ENCODE measurements around the gene AFAP1L1.
A peak's percentile ranks its signal among the peaks of the same experiment; 100 is the strongest.

- TF ChIP-seq CTCF (conservative IDR thresholded peaks at IDR 0.05 in 1 of 2, IDR thresholded peaks at IDR 0.05 in 1 of 2; ENCODE audit: extremely low read depth in 1 of 2, insufficient read depth in 1 of 2, low read depth in 1 of 2, low read length in 2 of 2): peak; percentile 90 to 96
- TF ChIP-seq EZH2 (IDR thresholded peaks at IDR 0.05; ENCODE audit: borderline replicate concordance, low read length): no peak
Observed at GRCh38 chr5:149381986-149382338, 110.3 kb downstream of the AFAP1L1 start.

Measured in mammary epithelial cell (primary cell).